DND-41 (cell line): Measurements from ENCODE around the gene POU3F2.

Experiments
- ATAC-seq: fragments of 200-7000 bp; cut with Tn5 transposase; 3 replicates; pipeline ENCODE4 v1.9.1; 2021; ENCODE audit warnings: low read depth; ENCODE audit not compliant: insufficient read depth
- DNase-seq: peaks from one replicate; pipeline ENCODE4 v3.0.0-alpha.2; 2020
- H2AFZ ChIP-seq: 2 replicates; pipeline ENCODE4 v1.6.0; 2012; ENCODE audit warnings: low read depth, low read length
- H3K27ac ChIP-seq: 2 replicates; pipeline ENCODE4 v1.5.1; 2012; ENCODE audit warnings: low read length, inconsistent platforms
- H3K27me3 ChIP-seq: fragments of 200-600 bp; sonication (generic); 2 replicates; pipeline ENCODE4 v1.6.0; 2012; ENCODE audit warnings: low read length, mild to moderate bottlenecking, inconsistent platforms; ENCODE audit not compliant: insufficient read depth, poor library complexity
- H3K36me3 ChIP-seq: 2 replicates; pipeline ENCODE4 v1.5.1; 2012; ENCODE audit warnings: low read length, inconsistent platforms; ENCODE audit not compliant: insufficient read depth
- H3K4me1 ChIP-seq: 2 replicates; pipeline ENCODE4 v1.5.1; 2012; ENCODE audit warnings: mild to moderate bottlenecking, low read length; ENCODE audit not compliant: insufficient read depth
- H3K4me2 ChIP-seq: 2 replicates; pipeline ENCODE4 v1.6.0; 2012; ENCODE audit warnings: mild to moderate bottlenecking, moderate library complexity, low read length, inconsistent platforms; ENCODE audit not compliant: insufficient read depth
- H3K4me3 ChIP-seq, 2 experiments: fragments of 200-600 bp in 1 of 2; shearing (Covaris generic) in 1 of 2; 2 replicates each; pipeline ENCODE4 v1.5.1; 2012 to 2016; ENCODE audit warnings: inconsistent platforms in 2 of 2, low read length in 2 of 2, mild to moderate bottlenecking in 2 of 2, low read depth in 1 of 2, moderate library complexity in 1 of 2
- H3K79me2 ChIP-seq: 2 replicates; pipeline ENCODE4 v1.6.0; 2012; ENCODE audit warnings: low read length, inconsistent platforms; ENCODE audit not compliant: insufficient read depth
- H3K9ac ChIP-seq: 2 replicates; pipeline ENCODE4 v1.6.0; 2012; ENCODE audit warnings: low read depth, mild to moderate bottlenecking, inconsistent platforms, low read length, moderate library complexity
- H3K9me3 ChIP-seq: 2 replicates; pipeline ENCODE4 v1.5.1; 2012; ENCODE audit warnings: low read length, moderate library complexity, mild to moderate bottlenecking, inconsistent platforms; ENCODE audit not compliant: insufficient read depth, severe bottlenecking
- H4K20me1 ChIP-seq: 2 replicates; pipeline ENCODE4 v1.6.0; 2012; ENCODE audit warnings: low read length; ENCODE audit not compliant: insufficient read depth
- EZH2 ChIP-seq: IDR thresholded peaks from 3 replicates; pipeline ENCODE4 v1.6.1; 2012; ENCODE audit warnings: borderline replicate concordance, low read depth, mild to moderate bottlenecking, moderate library complexity, low read length, inconsistent platforms; ENCODE audit not compliant: severe bottlenecking
- TF ChIP-seq, protein P1 (sequence below): IDR thresholded peaks from 2 replicates; pipeline ENCODE4 v1.5.1; 2012; ENCODE audit warnings: borderline replicate concordance, low read length, moderate library complexity, mild to moderate bottlenecking; ENCODE audit not compliant: poor library complexity, severe bottlenecking; ENCODE audit errors: extremely low read depth

Gene POU3F2

GRCh38 chr6:98828211-98828788 lies 6.1 kb upstream of the POU3F2 start:
- no peaks in the 10 kb centered on the region for H3K4me1 ChIP-seq
- no peak overlapping the region for H3K9ac ChIP-seq
- H3K4me3 ChIP-seq, result no peak overlapping the region
- no peaks in the 10 kb centered on the region for H3K79me2 ChIP-seq
- no peak for ATAC-seq
- H3K27me3 ChIP-seq, result no peaks in the 10 kb centered on the region
- H2AFZ ChIP-seq, result no peak overlapping the region
- H3K36me3 ChIP-seq, result no peaks in the 10 kb centered on the region
- DNase-seq, result no peak
- H3K27ac ChIP-seq, result no peak overlapping the region
- TF ChIP-seq, protein P1, sequence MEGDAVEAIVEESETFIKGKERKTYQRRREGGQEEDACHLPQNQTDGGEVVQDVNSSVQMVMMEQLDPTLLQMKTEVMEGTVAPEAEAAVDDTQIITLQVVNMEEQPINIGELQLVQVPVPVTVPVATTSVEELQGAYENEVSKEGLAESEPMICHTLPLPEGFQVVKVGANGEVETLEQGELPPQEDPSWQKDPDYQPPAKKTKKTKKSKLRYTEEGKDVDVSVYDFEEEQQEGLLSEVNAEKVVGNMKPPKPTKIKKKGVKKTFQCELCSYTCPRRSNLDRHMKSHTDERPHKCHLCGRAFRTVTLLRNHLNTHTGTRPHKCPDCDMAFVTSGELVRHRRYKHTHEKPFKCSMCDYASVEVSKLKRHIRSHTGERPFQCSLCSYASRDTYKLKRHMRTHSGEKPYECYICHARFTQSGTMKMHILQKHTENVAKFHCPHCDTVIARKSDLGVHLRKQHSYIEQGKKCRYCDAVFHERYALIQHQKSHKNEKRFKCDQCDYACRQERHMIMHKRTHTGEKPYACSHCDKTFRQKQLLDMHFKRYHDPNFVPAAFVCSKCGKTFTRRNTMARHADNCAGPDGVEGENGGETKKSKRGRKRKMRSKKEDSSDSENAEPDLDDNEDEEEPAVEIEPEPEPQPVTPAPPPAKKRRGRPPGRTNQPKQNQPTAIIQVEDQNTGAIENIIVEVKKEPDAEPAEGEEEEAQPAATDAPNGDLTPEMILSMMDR, result no peak
- no peak for TF ChIP-seq EZH2
- no peaks in the 10 kb centered on the region for H4K20me1 ChIP-seq
- H3K9me3 ChIP-seq, result no peaks in the 10 kb centered on the region
- H3K4me2 ChIP-seq, result no peak overlapping the region

- no peak overlapping the region for H3K9ac ChIP-seq
- H3K27ac ChIP-seq, result no peak overlapping the region
- no peaks in the 10 kb centered on the region for H3K36me3 ChIP-seq
- no peak overlapping the region for H3K4me2 ChIP-seq
- H3K79me2 ChIP-seq, result no peaks in the 10 kb centered on the region
- TF ChIP-seq, protein P1, result no peak
- TF ChIP-seq EZH2, result no peak
- no peaks in the 10 kb centered on the region for H3K27me3 ChIP-seq
- H4K20me1 ChIP-seq, result no peaks in the 10 kb centered on the region
- no peak overlapping the region for H2AFZ ChIP-seq
- H3K9me3 ChIP-seq, result no peaks in the 10 kb centered on the region
- DNase-seq, result no peak
- no peak overlapping the region for H3K4me3 ChIP-seq
- ATAC-seq, result no peak
- H3K4me1 ChIP-seq, result peaks cover 4% of the 10 kb centered on the region
Measured at GRCh38 chr6:98828941-98829411, 5.4 kb upstream of the POU3F2 start.

DNA sequence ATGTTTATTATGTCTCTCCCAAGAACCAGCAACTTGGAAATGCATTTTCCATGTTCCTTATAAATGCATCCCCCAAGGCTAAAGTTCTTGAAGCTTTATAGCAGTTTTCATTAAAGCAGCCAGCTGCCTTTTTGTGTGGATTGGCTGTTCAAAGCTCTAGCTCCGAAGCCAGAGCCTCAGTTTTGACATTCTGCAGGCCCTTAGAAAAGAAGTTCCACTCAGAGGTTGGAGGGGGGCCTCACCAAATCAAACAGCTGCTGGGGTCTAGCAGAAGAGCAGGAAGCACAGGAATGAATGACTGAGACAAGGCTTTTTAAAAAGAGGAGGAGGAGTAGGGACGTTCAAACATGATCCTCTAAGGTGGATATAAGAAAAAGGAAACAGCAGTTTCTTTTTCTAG lies 4.2 kb upstream of the POU3F2 start:
- no peaks in the 10 kb centered on the region for H3K27me3 ChIP-seq
- ATAC-seq, result no peak
- H3K4me2 ChIP-seq, result no peak overlapping the region
- no peaks in the 10 kb centered on the region for H3K9me3 ChIP-seq
- H3K79me2 ChIP-seq, result no peaks in the 10 kb centered on the region
- TF ChIP-seq EZH2, result no peak
- TF ChIP-seq, protein P1, result no peak
- H3K4me3 ChIP-seq, result no peak overlapping the region
- no peak overlapping the region for H3K27ac ChIP-seq
- no peak for DNase-seq
- H3K9ac ChIP-seq, result no peak overlapping the region
- H3K4me1 ChIP-seq, result peaks cover 7% of the 10 kb centered on the region
- no peak overlapping the region for H2AFZ ChIP-seq
- H4K20me1 ChIP-seq, result no peaks in the 10 kb centered on the region
- no peaks in the 10 kb centered on the region for H3K36me3 ChIP-seq
